Activated CD4-positive, alpha-beta T cell treated with anti-CD3 and anti-CD28 coated beads, Interleukin-2, amount 10 ng/mL, durations not matched to agents 7 days and 5 days (primary cell): Measurements from ENCODE around the gene AFAP1L2. TPM values are rescaled to one million over a fixed set of nuclear protein-coding genes. Genes with fewer than 3 reads are reported as not detected.

Experiments used
- CTCF ChIA-PET: fragments of 350-600 bp; sonication (Branson Sonifier 250); formaldehyde crosslinking; loops from one replicate; lab custom pipeline; 2021; ENCODE audit warnings: antibody characterized with exemption; lab: Charles Lee
- POLR2A ChIA-PET: fragments of 350-600 bp; sonication (Branson Sonifier 250); formaldehyde crosslinking; loops from one replicate; lab custom pipeline; 2021; ENCODE audit warnings: antibody characterized with exemption; lab: Charles Lee
- DNase-seq: peaks from one replicate; pipeline ENCODE4 v3.0.0-alpha.2; 2020
- H3K27ac Mint-ChIP-seq: one replicate; pipeline ENCODE4 v1.8.0; 2021; ENCODE audit warnings: mild to moderate bottlenecking, moderate library complexity, mixed read lengths
- H3K27me3 Mint-ChIP-seq: one replicate; pipeline ENCODE4 v1.8.0; 2021; ENCODE audit warnings: mixed read lengths
- H3K36me3 Mint-ChIP-seq: one replicate; pipeline ENCODE4 v1.8.0; 2021; ENCODE audit warnings: low read depth, mixed read lengths
- H3K4me1 Mint-ChIP-seq: one replicate; pipeline ENCODE4 v1.8.0; 2021; ENCODE audit warnings: mixed read lengths
- H3K4me3 Mint-ChIP-seq: one replicate; pipeline ENCODE4 v1.8.0; 2021; ENCODE audit warnings: mild to moderate bottlenecking, moderate library complexity, mixed read lengths
- H3K9me3 Mint-ChIP-seq: one replicate; pipeline ENCODE4 v1.8.0; 2021; ENCODE audit warnings: mixed read lengths
- total RNA-seq, 2 experiments: library from RNA; stranded (reverse); gene quantifications; one replicate each; pipeline ENCODE4 v1.2.3, GENCODE V29; 2021

AFAP1L2 gene
- total RNA-seq, 2 experiments from 2014 or later: 1.1 to 1.8 TPM

- DNase-seq: no peak
- CTCF ChIA-PET: no interaction called here
- Mint-ChIP-seq H3K27me3 (peaks cover 39% of the 10 kb centered on the region), H3K9me3 (no peaks in the 10 kb centered on the region), H3K4me3 (no peak overlapping the region), H3K36me3 (no peaks in the 10 kb centered on the region), H3K4me1 (no peaks in the 10 kb centered on the region), H3K27ac (no peak overlapping the region)
- POLR2A ChIA-PET: no interaction called here
Measured at GRCh38 chr10:114380060-114380459, 24.2 kb downstream of the AFAP1L2 start.

- no peak for DNase-seq
- Mint-ChIP-seq H3K27ac (no peak overlapping the region), H3K9me3 (no peaks in the 10 kb centered on the region), H3K27me3 (peaks cover 39% of the 10 kb centered on the region), H3K4me3 (no peak overlapping the region), H3K36me3 (no peaks in the 10 kb centered on the region), H3K4me1 (no peaks in the 10 kb centered on the region)
- ChIA-PET POLR2A (no interaction called here), CTCF (no interaction called here)
Measured at GRCh38 chr10:114379631-114380041, 24.7 kb downstream of the AFAP1L2 start.

GRCh38 chr10:114376523-114376922 lies 27.8 kb downstream of the AFAP1L2 start:
- Mint-ChIP-seq H3K27ac (no peak overlapping the region), H3K4me3 (no peak overlapping the region), H3K36me3 (no peaks in the 10 kb centered on the region), H3K4me1 (no peaks in the 10 kb centered on the region), H3K27me3 (peaks cover 33% of the 10 kb centered on the region), H3K9me3 (no peaks in the 10 kb centered on the region)
- ChIA-PET POLR2A (no interaction called here), CTCF (no interaction called here)
- DNase-seq: no peak

GRCh38 chr10:114375047-114375446 lies 29.3 kb downstream of the AFAP1L2 start:
- Mint-ChIP-seq H3K4me3 (no peak overlapping the region), H3K4me1 (peaks cover under 1% of the 10 kb centered on the region), H3K27ac (no peak overlapping the region), H3K9me3 (no peaks in the 10 kb centered on the region), H3K27me3 (peaks cover 19% of the 10 kb centered on the region), H3K36me3 (no peaks in the 10 kb centered on the region)
- ChIA-PET POLR2A (no interaction called here), CTCF (interaction anchor here (1.3 kb wide), 1 partner anchor 71 kb away, joined by 4 read pairs; no protein-coding TSS in a partner anchor)
- no peak for DNase-seq

GRCh38 chr10:114374053-114374791 lies 30.1 kb downstream of the AFAP1L2 start:
- peaks cover 5% of the 10 kb centered on the region for H3K4me1 Mint-ChIP-seq
- ChIA-PET CTCF (interaction anchor here (1.3 kb wide), 1 partner anchor 70 kb away, joined by 4 read pairs; no protein-coding TSS in a partner anchor), POLR2A (no interaction called here)
- no peak overlapping the region for H3K27ac Mint-ChIP-seq
- no peak for DNase-seq
- H3K36me3 Mint-ChIP-seq: no peaks in the 10 kb centered on the region
- H3K27me3 Mint-ChIP-seq: peaks cover 15% of the 10 kb centered on the region
- no peaks in the 10 kb centered on the region for H3K9me3 Mint-ChIP-seq
- H3K4me3 Mint-ChIP-seq: no peak overlapping the region

GRCh38 chr10:114373631-114374030 lies 30.7 kb downstream of the AFAP1L2 start:
- no peak for DNase-seq
- Mint-ChIP-seq H3K4me1 (peaks cover 5% of the 10 kb centered on the region), H3K36me3 (no peaks in the 10 kb centered on the region), H3K27me3 (peaks cover 15% of the 10 kb centered on the region), H3K9me3 (no peaks in the 10 kb centered on the region), H3K27ac (no peak overlapping the region), H3K4me3 (no peak overlapping the region)
- CTCF ChIA-PET: no interaction called here
- POLR2A ChIA-PET: no interaction called here

GRCh38 chr10:114372995-114373394 lies 31.3 kb downstream of the AFAP1L2 start:
- no peaks in the 10 kb centered on the region for H3K36me3 Mint-ChIP-seq
- ChIA-PET POLR2A (no interaction called here), CTCF (no interaction called here)
- peaks cover 5% of the 10 kb centered on the region for H3K4me1 Mint-ChIP-seq
- H3K4me3 Mint-ChIP-seq: no peak overlapping the region
- no peak for DNase-seq
- peaks cover 14% of the 10 kb centered on the region for H3K27me3 Mint-ChIP-seq
- H3K27ac Mint-ChIP-seq: no peak overlapping the region
- H3K9me3 Mint-ChIP-seq: no peaks in the 10 kb centered on the region

- H3K4me3 Mint-ChIP-seq: no peak overlapping the region
- H3K4me1 Mint-ChIP-seq: peaks cover 5% of the 10 kb centered on the region
- no peak for DNase-seq
- ChIA-PET CTCF (interaction anchor here (0.6 kb wide), 1 partner anchor 165 kb away, joined by 3 read pairs; no protein-coding TSS in a partner anchor), POLR2A (no interaction called here)
- no peaks in the 10 kb centered on the region for H3K36me3 Mint-ChIP-seq
- no peak overlapping the region for H3K27ac Mint-ChIP-seq
- peaks cover 12% of the 10 kb centered on the region for H3K27me3 Mint-ChIP-seq
- H3K9me3 Mint-ChIP-seq: no peaks in the 10 kb centered on the region
Measured at GRCh38 chr10:114372179-114372578, 32.1 kb downstream of the AFAP1L2 start.

GRCh38 chr10:114370966-114371365 lies 33.3 kb downstream of the AFAP1L2 start:
- no peak for DNase-seq
- peaks cover 5% of the 10 kb centered on the region for H3K4me1 Mint-ChIP-seq
- no peak overlapping the region for H3K27ac Mint-ChIP-seq
- no peaks in the 10 kb centered on the region for H3K36me3 Mint-ChIP-seq
- H3K9me3 Mint-ChIP-seq: no peaks in the 10 kb centered on the region
- POLR2A ChIA-PET: interaction anchor here (0.6 kb wide), 1 partner anchor 1546 kb away, joined by 3 read pairs; no protein-coding TSS in a partner anchor
- CTCF ChIA-PET: no interaction called here
- H3K27me3 Mint-ChIP-seq: peaks cover under 1% of the 10 kb centered on the region
- H3K4me3 Mint-ChIP-seq: no peak overlapping the region

GRCh38 chr10:114370199-114370598 lies 34.1 kb downstream of the AFAP1L2 start:
- Mint-ChIP-seq H3K4me3 (no peak overlapping the region), H3K4me1 (peaks cover 5% of the 10 kb centered on the region), H3K27me3 (no peaks in the 10 kb centered on the region), H3K27ac (no peak overlapping the region), H3K9me3 (no peaks in the 10 kb centered on the region), H3K36me3 (no peaks in the 10 kb centered on the region)
- CTCF ChIA-PET: no interaction called here
- no peak for DNase-seq
- POLR2A ChIA-PET: no interaction called here

- no peak for DNase-seq
- ChIA-PET CTCF (no interaction called here), POLR2A (no interaction called here)
- Mint-ChIP-seq H3K4me1 (peaks cover 5% of the 10 kb centered on the region), H3K27me3 (no peaks in the 10 kb centered on the region), H3K4me3 (no peak overlapping the region), H3K9me3 (no peaks in the 10 kb centered on the region), H3K27ac (no peak overlapping the region), H3K36me3 (no peaks in the 10 kb centered on the region)
Measured at GRCh38 chr10:114368057-114368391, 36.3 kb downstream of the AFAP1L2 start.

- H3K4me1 Mint-ChIP-seq: peaks cover 5% of the 10 kb centered on the region
- POLR2A ChIA-PET: no interaction called here
- no peak overlapping the region for H3K27ac Mint-ChIP-seq
- H3K36me3 Mint-ChIP-seq: no peaks in the 10 kb centered on the region
- no peaks in the 10 kb centered on the region for H3K27me3 Mint-ChIP-seq
- CTCF ChIA-PET: interaction anchor here (0.7 to 1.1 kb wide), 2 partner anchors 11 to 26 kb away, joined by 3 read pairs; no protein-coding TSS in a partner anchor
- no peak for DNase-seq
- H3K9me3 Mint-ChIP-seq: no peaks in the 10 kb centered on the region
- H3K4me3 Mint-ChIP-seq: no peak overlapping the region
Measured at GRCh38 chr10:114367351-114368056, 36.8 kb downstream of the AFAP1L2 start.

- peaks cover 1% of the 10 kb centered on the region for H3K4me1 Mint-ChIP-seq
Measured at GRCh38 chr10:114364726-114365125, 39.6 kb downstream of the AFAP1L2 start.

More at GRCh38 chr10:114364726-114365125, 39.6 kb downstream of the AFAP1L2 start:
- H3K36me3 Mint-ChIP-seq: no peaks in the 10 kb centered on the region
- no peak overlapping the region for H3K27ac Mint-ChIP-seq
- H3K9me3 Mint-ChIP-seq: no peaks in the 10 kb centered on the region
- ChIA-PET POLR2A (no interaction called here), CTCF (no interaction called here)
- H3K4me3 Mint-ChIP-seq: no peak overlapping the region
- peaks cover 2% of the 10 kb centered on the region for H3K27me3 Mint-ChIP-seq
- DNase-seq: no peak
